GM11168 (cell line): Measurements from ENCODE around the gene ABI3.

Experiments
- in situ Hi-C: fragments of 300-500 bp; cut with MboI; formaldehyde crosslinking; loops from one replicate; pipeline ENCODE4 v1.12.0; 2022; ENCODE audit warnings: low sequenced_read_pairs; ENCODE audit not compliant: unreplicated experiment

ABI3 gene

DNA sequence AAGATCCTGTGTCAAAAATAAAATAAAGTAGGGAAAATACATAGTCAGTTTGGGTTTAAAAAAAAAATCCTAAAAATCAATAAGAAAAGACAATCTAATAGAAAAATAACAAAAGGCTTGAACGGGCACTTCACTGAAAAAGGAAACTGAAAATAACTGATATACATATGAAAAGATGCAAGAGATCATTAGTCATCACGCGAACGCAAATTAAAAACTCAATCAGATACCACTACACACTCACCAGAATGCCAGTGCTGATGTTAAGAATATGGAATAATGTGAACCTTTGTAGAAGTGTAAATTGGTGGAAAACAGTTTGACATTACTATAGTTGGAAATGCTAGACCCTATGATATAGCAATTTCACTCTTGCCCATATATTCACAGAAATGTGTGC lies 14.8 kb upstream of the ABI3 start:
- in situ Hi-C loops: no loop called here

DNA sequence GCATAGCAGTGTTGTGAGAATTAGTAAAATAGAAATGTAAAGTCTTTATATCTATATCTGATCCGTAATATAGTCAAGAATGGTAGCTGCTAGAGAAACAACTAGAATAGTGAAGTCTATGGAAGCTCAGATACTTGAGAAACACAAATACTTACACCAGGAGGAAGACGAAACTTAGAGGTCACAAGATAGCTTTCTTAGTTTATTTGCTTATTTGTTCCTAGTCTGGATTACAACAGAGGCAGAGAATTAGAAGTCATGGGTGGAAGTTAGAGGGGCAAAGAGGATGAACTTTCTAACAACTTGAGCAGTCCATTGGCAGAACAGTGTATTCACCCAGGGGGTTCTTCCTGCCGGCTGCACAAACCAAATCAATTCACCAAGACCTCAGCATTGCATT lies 14.0 kb upstream of the ABI3 start:
- in situ Hi-C loops: no loop called here

GRCh38 chr17:49197346-49197998 lies 13.0 kb upstream of the ABI3 start:
- in situ Hi-C loops: no loop called here

GRCh38 chr17:49198211-49198610 lies 12.3 kb upstream of the ABI3 start:
- in situ Hi-C loops: no loop called here

GRCh38 chr17:49200423-49201083 lies 10.0 kb upstream of the ABI3 start:
- in situ Hi-C loops: no loop called here

GRCh38 chr17:49201481-49201927 lies 9.0 kb upstream of the ABI3 start:
- in situ Hi-C loops: no loop called here

- in situ Hi-C loops: no loop called here
These were observed 6.7 kb upstream of the ABI3 start for GRCh38 chr17:49203796-49204195.

DNA sequence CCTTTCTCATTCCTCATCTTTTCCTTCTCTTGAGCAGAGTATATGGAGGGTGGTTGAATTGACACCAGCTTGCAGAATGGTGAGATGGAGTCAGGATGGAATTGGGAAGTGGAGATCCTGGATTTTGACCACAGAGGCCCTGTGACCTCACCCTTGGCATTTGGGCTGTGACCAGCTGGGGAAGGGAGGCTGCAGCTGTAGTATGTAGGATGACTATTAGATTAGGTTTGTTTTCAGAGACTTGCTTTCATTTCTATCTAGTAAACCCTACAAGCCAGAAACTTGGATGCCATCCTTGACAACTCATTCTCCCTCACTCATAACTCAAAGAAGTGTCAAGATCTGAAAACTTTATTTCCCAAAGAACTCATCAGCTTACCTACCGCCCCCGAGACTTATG lies 6.0 kb upstream of the ABI3 start:
- in situ Hi-C loops: no loop called here

DNA sequence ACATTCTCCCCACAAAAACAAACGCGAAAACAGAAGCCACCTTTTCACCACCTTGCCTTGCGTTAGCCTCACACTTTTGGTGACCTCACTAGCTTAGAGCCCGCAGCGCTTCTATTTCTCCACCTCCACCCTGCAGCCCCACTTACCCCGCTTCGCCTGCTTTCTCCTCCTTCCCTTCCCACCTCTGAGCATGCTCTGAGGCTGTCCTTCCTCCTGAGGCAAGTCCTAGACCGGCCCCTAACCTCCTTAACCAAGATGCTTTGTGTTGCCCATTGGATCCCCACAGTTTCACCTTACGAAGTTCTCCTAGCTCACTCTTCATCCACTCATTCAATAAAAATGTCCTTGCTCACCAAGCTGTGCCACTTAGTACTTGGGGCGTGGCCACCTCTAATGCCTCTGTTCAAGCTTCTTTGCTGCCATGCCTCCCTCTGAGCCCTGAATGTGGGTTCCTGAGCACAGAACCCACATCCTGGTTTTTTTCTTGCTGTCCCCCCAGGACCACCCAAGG lies 1.4 kb upstream of the ABI3 start:
- in situ Hi-C loops: no loop called here

GRCh38 chr17:49213399-49213798 lies 2.9 kb downstream of the ABI3 start:
- in situ Hi-C loops: no loop called here

DNA sequence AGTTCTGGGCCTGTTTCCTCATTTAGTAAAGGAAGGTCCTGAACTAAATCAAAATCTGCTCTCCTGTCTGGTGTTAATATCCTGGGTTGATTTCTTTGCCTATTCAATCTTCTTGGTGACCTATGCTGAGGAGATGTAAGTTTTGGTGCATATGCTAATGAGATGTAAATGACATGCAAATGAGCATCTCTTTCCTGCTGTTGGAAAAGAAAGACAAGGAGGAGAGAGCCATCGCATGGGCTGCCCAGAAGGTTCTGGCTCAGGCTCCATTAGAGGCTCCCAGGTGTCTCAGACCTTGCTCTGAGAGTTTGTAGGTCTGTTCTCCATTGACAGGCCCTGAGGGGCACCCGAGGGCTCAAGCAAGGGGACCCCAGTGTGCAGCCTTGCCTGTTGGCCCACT lies 3.3 kb downstream of the ABI3 start:
- in situ Hi-C loops: no loop called here

DNA sequence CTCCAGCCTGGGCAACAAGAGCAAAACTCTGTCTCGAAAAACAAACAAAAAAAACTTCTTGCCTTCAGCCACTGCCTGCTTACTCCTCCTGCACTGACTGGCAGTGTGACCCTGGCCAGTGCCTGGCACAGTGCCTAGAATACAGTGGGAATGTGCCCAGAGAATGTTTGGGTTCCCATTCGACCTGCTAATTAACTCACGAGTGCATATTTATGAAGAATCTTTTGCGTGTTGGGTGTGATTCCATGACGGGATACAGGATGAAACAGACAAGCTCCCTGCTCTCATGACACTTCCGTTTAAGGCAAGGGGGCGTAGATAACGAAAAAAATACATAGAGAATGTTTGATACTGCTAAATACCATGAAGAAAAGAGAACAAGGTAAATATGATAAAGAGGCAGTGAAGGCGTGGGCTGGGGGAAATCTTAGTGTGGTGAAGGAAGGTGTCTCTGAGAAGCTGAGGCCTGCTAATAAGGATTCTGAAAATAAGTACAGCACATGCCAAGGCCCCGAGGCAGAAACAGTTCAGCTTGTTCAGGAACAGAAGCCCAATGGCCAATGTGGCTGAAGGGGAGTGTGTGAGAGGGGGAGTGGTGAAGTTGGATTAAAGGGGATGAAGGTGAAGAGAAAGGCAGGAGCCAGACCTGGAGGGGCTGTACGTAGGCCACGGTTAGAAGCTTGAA lies 4.3 kb downstream of the ABI3 start:
- in situ Hi-C loops: no loop called here

DNA sequence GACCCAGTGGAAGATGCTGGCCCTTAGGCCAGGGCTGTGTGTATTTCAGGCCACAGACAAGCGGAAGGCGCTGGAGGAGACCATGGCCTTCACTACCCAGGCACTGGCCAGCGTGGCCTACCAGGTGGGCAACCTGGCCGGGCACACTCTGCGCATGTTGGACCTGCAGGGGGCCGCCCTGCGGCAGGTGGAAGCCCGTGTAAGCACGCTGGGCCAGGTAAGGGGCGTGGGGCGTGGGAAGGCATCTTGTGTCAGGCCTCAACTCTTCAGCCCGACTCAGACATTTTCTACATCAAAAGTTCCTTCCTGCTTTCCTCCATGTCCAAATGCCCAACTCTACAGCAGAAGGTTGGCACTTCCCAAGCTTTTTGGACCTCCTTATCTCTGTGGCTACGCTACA lies 6.0 kb downstream of the ABI3 start:
- in situ Hi-C loops: no loop called here

GRCh38 chr17:49216953-49217650 lies 6.6 kb downstream of the ABI3 start:
- in situ Hi-C loops: no loop called here

DNA sequence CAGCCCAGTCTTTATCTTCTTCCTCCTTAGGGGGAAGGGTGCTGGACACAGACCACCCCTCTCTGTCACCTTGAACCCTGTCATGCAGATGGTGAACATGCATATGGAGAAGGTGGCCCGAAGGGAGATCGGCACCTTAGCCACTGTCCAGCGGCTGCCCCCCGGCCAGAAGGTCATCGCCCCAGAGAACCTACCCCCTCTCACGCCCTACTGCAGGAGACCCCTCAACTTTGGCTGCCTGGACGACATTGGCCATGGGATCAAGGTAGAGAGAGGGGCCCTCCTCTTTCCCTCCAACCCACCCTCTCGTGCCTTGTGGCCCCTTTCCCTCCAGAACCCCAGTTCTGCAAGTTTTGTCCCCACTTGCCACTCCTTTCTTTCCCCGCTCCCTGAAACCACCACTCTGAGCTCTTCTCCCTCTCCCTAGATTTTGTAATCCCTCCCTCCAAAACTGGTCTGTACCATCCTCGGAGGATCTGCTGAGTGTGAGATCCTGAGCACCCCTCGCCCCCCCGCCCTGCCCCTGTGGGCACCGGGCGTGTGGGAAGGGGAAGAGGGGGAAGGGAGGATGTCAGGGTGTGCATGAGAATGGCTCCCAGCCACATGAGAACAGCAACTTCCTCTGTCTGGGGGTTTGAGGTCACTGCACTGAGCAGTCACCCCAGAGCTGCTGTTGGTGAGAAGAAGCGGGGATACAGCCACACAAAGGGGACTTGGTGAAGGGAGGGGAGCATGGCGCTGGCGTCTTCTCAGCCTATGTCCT lies 7.3 kb downstream of the ABI3 start:
- in situ Hi-C loops: no loop called here

- in situ Hi-C loops: no loop called here
These were observed 8.7 kb downstream of the ABI3 start for GRCh38 chr17:49218941-49219913.

- in situ Hi-C loops: no loop called here
These were observed 9.5 kb downstream of the ABI3 start for GRCh38 chr17:49219987-49220386.

DNA sequence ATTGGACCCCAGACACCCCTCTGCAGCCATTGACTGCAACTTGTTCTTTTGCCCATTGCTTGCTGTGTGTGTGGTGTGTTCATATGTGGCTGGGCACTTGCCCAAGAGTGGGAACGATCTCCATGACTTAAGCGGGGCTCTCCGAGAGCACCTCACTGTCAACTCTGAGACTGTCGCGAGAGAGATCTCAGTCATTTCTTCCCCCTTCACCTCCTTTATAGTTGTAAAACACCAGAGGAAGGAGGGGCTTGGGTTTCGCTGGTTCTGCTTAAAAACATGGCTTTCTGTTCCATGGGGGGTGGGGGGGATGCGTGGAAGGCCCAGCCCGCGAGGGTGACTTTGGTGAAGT lies 12.6 kb downstream of the ABI3 start:
- in situ Hi-C loops: no loop called here
